Stomach (tissue), 9 donors: ENCODE results near the gene B3GLCT. TPM values are rescaled to one million over a fixed set of nuclear protein-coding genes. Genes with fewer than 3 reads are reported as not detected.

Experiments
- DNase-seq, 2 donors: peaks; one replicate each; pipeline versions ENCODE4 v3.0.0 to v3.0.0-alpha.2; 2013 to 2019
- H3K27ac ChIP-seq, 5 donors: fragments of 200-600 bp in 4 of 5; sonication (generic) in 4 of 5; one replicate each; pipeline ENCODE4 v1.5.1; 2013 to 2019; ENCODE audit warnings: mild to moderate bottlenecking in 1 of 5, moderate library complexity in 1 of 5
- H3K27me3 ChIP-seq, 3 donors: fragments of 200-600 bp; sonication (generic); one replicate each; pipeline ENCODE4 v1.5.1; 2017 to 2019; ENCODE audit warnings: mixed run types in 1 of 3
- H3K36me3 ChIP-seq, 4 donors: fragments of 200-600 bp; sonication (generic); 1 replicate in 3 of 4; 2 replicates in 1 of 4; pipeline ENCODE4 v1.5.1; 2016 to 2019
- H3K4me1 ChIP-seq, 4 donors: fragments of 200-600 bp; sonication (generic); one replicate each; pipeline ENCODE4 v1.5.1; 2016 to 2019
- H3K4me3 ChIP-seq, 4 donors: fragments of 200-600 bp; sonication (generic) in 3 of 4; one replicate each; pipeline ENCODE4 v1.5.1; 2016 to 2019; ENCODE audit warnings: mild to moderate bottlenecking in 1 of 4
- H3K9me3 ChIP-seq, 4 donors: fragments of 200-600 bp; sonication (generic); one replicate each; pipeline ENCODE4 v1.5.1; 2016 to 2019
- EP300 ChIP-seq: sonication (generic); formaldehyde crosslinking; IDR thresholded peaks from one replicate; pipeline ENCODE4 v1.6.1; 2017; ENCODE audit warnings: antibody characterized with exemption
- POLR2A ChIP-seq, 4 donors: fragments of 450-650 bp; IDR thresholded peaks; one replicate each; pipeline ENCODE4 v1.6.1; 2016; ENCODE audit warnings: antibody characterized with exemption in 4 of 4, control low read depth in 2 of 4, mild to moderate bottlenecking in 1 of 4, moderate library complexity in 1 of 4
- POLR2AphosphoS5 ChIP-seq, 3 donors: sonication (generic); formaldehyde crosslinking; IDR thresholded peaks; one replicate each; pipeline ENCODE4 v1.6.1; 2016; ENCODE audit warnings: antibody characterized with exemption in 3 of 3
- WGBS, 5 donors: extraction: QIAGEN DNeasy Blood & Tissue Kit in 3 of 5; methylation state at CpG; one replicate each; pipeline versions ENCODE4 v1.1.5 to v1.1.7; 2013 to 2018; 5-methylcytosine and 5-hydroxymethylcytosine counted together
- intact Hi-C: fragments of 100-400 bp; cut with DNase I; formaldehyde crosslinking; loops from one replicate; pipeline ENCODE4 v1.15.1; 2023; ENCODE audit warnings: low total_unique reads
- polyA plus RNA-seq, 3 donors: library from polyadenylated mRNA; stranded (reverse); fragments of 200-250 nt; gene quantifications; one replicate each; pipeline ENCODE4 v1.2.3, GENCODE V29; 2013
- total RNA-seq, 5 donors: library from RNA; depleted of rRNA; stranded (reverse); fragments of >200 nt; gene quantifications; one replicate each; pipeline versions ENCODE4 v1.1.0 to v1.2.3, GENCODE V29; 2014 to 2016
- TF ChIP-seq, protein P1 (sequence below), 7 experiments: fragments of 450-650 bp in 4 of 7; fragments of 200-600 bp in 3 of 7; sonication (generic) in 3 of 7; IDR thresholded peaks; one replicate each; pipeline ENCODE4 v1.5.1; 2016 to 2019; ENCODE audit warnings: antibody characterized with exemption in 7 of 7, control low read depth in 2 of 7, mild to moderate bottlenecking in 1 of 7
- donor health status: healthy with polysubstance abuse.
- donor health status: Bipolar disorder and iron deficiency.
- donor health status: healthy.

Gene B3GLCT
- total and polyA plus RNA-seq, 8 donors = 0.76 to 16.1 (median 6.4) TPM; not detected in 2

DNA sequence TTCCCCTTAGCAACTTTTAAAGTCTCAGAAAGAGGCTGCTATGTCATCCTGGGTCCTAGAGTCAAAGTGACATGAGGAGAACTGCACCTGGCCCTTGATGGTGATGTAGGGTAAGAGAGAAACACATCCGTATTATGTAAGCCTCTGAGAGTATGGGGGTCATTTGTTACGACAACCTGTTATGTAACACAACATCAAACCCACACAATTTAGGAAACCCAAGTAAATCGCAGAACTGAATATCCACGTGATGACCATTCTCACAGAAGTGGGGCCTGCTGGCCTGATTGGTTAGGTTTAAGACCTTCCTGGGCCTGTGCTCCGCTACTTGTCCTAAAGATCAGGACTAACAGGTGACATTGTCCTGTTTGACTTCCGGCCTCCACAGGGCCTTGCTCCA lies 15.3 kb upstream of the B3GLCT start:
- Histone ChIP-seq H3K27ac (no peak overlapping the region), H3K36me3 (no peaks in the 10 kb centered on the region), H3K9me3 (no peaks in the 10 kb centered on the region), H3K27me3 (no peaks in the 10 kb centered on the region), H3K4me3 (no peak overlapping the region), H3K4me1 (no peaks in the 10 kb centered on the region)
- no peak for DNase-seq
- 88 to 94% (median 91%) methylated on average over 6 of the region's 6 CpGs for WGBS, 5 donors
- no peak for TF ChIP-seq EP300
- TF ChIP-seq, protein P1, sequence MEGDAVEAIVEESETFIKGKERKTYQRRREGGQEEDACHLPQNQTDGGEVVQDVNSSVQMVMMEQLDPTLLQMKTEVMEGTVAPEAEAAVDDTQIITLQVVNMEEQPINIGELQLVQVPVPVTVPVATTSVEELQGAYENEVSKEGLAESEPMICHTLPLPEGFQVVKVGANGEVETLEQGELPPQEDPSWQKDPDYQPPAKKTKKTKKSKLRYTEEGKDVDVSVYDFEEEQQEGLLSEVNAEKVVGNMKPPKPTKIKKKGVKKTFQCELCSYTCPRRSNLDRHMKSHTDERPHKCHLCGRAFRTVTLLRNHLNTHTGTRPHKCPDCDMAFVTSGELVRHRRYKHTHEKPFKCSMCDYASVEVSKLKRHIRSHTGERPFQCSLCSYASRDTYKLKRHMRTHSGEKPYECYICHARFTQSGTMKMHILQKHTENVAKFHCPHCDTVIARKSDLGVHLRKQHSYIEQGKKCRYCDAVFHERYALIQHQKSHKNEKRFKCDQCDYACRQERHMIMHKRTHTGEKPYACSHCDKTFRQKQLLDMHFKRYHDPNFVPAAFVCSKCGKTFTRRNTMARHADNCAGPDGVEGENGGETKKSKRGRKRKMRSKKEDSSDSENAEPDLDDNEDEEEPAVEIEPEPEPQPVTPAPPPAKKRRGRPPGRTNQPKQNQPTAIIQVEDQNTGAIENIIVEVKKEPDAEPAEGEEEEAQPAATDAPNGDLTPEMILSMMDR (IDR thresholded peaks at IDR 0.05) = no peak
- TF ChIP-seq POLR2A (IDR thresholded peaks at IDR 0.05) = no peak
- no peak for TF ChIP-seq POLR2AphosphoS5 (IDR thresholded peaks at IDR 0.05)
- intact Hi-C loops = no loop called here

DNA sequence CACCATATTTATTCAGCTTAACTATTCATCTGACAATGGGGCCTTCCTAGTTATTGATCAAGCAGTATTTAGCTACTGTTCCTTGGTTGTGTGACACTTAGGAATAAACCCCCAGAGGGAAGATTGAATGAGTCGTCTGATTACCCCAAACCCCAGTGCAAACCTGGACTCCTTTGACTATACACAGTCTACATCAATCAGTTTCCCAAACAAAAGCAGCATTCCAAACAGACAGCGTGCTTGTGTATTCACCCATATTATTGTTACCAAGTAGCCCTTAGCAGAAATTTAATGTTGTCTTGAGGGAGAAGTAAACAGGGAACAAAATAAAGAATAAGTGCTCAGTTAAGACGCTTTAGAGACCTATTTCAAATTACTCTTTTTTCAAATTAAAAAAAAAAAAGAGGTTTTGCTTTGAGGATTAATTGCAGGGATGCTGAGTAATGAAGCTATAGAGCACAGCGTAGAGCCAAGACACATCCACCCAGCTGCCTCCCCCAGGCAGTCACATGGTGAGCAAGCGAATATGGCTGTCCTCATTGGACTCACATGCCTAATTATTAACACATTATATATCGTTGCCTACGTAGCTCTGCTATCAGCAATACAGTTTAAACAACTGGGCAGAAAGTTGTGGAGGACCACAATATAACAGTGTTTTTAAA lies 14.7 kb upstream of the B3GLCT start:
- H3K27ac ChIP-seq = no peak overlapping the region
- WGBS, 5 donors = 41 to 57% (median 48%) methylated on average over 7 of the region's 7 CpGs
- TF ChIP-seq, protein P1 (IDR thresholded peaks at IDR 0.05) = no peak
- no peak for TF ChIP-seq POLR2A (IDR thresholded peaks at IDR 0.05)
- no peak for TF ChIP-seq EP300
- TF ChIP-seq POLR2AphosphoS5 (IDR thresholded peaks at IDR 0.05) = no peak
- DNase-seq = peak in 1 of 2 donors; percentile 35
- intact Hi-C loops = no loop called here
- no peak overlapping the region for H3K4me3 ChIP-seq
- H3K9me3 ChIP-seq = no peaks in the 10 kb centered on the region
- no peaks in the 10 kb centered on the region for H3K4me1 ChIP-seq
- H3K36me3 ChIP-seq = no peaks in the 10 kb centered on the region
- H3K27me3 ChIP-seq = no peaks in the 10 kb centered on the region

DNA sequence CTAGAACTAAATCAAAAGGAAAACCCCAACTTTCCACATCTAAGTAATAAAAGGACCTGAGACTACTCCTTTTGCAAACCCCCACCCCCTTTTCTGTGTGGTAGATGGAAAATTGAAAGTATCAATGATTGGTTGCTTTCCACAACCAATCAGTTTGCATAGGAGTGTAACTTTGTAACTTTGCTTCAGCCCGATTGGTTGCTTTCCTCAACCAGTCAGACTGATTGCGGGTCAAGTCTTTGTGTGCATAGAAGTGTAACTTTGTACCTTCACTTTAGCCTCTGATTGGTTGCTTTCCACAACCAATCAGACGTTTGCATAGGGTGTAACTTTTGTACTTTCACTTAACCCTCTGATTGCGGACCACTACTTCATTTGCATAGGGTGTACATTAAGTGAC lies 8.0 kb upstream of the B3GLCT start:
- intact Hi-C loops = no loop called here
- Histone ChIP-seq H3K27me3 (no peaks in the 10 kb centered on the region), H3K27ac (no peak overlapping the region), H3K9me3 (no peaks in the 10 kb centered on the region), H3K4me1 (no peaks in the 10 kb centered on the region), H3K36me3 (no peaks in the 10 kb centered on the region), H3K4me3 (no peak overlapping the region)
- WGBS, 5 donors = 74 to 83% (median 78%) methylated on average over 4 of the region's 4 CpGs
- TF ChIP-seq EP300 = no peak
- no peak for TF ChIP-seq POLR2AphosphoS5 (IDR thresholded peaks at IDR 0.05)
- no peak for TF ChIP-seq POLR2A (IDR thresholded peaks at IDR 0.05)
- TF ChIP-seq, protein P1 (IDR thresholded peaks at IDR 0.05) = no peak
- DNase-seq = no peak

DNA sequence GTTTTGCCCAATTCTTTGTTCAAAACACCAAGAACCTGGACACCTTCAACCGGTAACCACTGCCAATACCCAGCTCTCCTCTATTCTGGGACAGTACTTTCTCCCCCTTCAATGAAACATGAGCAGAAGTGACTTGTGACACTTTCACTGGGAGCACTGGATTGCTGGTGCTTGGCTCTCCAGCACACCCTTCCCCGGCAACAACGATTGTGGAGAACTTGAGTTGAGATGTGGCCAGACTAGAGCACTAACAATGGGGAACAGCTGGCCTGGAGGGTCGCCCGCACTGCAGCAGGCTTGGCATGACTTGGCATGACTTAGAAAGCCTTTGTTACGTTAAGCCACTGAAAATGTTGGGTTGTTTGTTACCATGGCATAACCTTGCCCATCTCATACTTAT lies 7.5 kb upstream of the B3GLCT start:
- H3K27me3 ChIP-seq = no peaks in the 10 kb centered on the region
- H3K36me3 ChIP-seq = no peaks in the 10 kb centered on the region
- no peak for DNase-seq
- H3K4me3 ChIP-seq = no peak overlapping the region
- 86 to 97% (median 93%) methylated on average over 6 of the region's 6 CpGs for WGBS, 5 donors
- TF ChIP-seq POLR2AphosphoS5 (IDR thresholded peaks at IDR 0.05) (no peak), EP300 (no peak), POLR2A (IDR thresholded peaks at IDR 0.05) (no peak)
- TF ChIP-seq, protein P1 (IDR thresholded peaks at IDR 0.05) = no peak
- H3K9me3 ChIP-seq = no peaks in the 10 kb centered on the region
- H3K27ac ChIP-seq = no peak overlapping the region
- intact Hi-C loops = no loop called here
- no peaks in the 10 kb centered on the region for H3K4me1 ChIP-seq
